Measurements from ENCODE around the gene COL13A1. TPM values are rescaled to one million over a fixed set of nuclear protein-coding genes. Genes with fewer than 3 reads are reported as not detected.

COL13A1 gene
- total RNA-seq, 8 experiments from 2014 or later = 0.27 to 50.6 (median 7.2) TPM

DNA sequence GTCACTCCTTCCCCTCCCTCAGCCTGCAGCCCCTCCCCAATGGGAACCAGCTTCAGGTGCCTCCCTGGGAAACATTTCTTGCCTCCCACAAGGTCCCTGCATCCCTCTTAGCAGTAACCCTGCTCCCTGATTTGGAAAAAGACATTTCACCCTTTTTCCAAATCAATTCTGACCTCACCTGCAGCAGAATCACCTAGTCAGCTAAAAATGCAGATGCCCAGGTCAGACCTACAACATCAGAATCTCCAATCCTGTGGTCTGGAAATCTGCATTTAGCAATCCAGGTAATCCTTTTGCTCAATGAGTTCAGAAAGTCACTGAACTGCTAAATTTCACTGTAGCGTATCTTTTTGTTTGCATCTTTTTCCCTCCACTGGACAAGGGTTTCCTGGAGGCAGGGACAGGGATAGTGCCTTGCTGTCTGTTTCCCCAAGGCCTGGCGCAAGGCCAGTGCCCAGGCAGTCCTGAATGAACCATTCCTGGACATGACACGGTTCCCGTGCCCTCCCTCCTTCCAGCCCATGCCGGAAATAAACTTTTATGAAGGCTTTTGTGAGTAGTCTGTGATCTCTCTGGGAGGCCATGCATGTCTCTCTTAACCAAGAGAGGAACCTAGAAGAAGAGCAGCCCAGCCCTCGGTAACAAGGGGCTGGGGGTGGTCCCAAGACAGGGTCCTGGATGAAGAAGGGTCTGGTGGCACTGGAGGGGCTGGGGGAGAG is 44.0 kb downstream of the COL13A1 start:
- Histone ChIP-seq H3K4me3 (no peak overlapping the region), H3K27ac (peak overlapping the region in 1 of 2 donors; percentile 9), H3K4me1 (replicated peaks in 1 of 2) (peaks cover 48 to 67% of the 10 kb centered on the region in 2 donors)
- 0 to 84% (median 53%) methylated on average over 1 to 5 of the region's 6 CpGs; no CpG with 5 or more reads in 4 of the 10 experiments for WGBS, 10 experiments
- ATAC-seq (replicated peaks in 6 of 8) = peak in 7 of 8 experiments; percentile 9 to 87 (median 67)
- in situ Hi-C loops (cut with MboI; ENCODE audit: low pct_unique_long_range_greater_than_20kb in 2 of 9, low sequenced_read_pairs in 9 of 9, unreplicated experiment in 9 of 9) = no loop called here

DNA sequence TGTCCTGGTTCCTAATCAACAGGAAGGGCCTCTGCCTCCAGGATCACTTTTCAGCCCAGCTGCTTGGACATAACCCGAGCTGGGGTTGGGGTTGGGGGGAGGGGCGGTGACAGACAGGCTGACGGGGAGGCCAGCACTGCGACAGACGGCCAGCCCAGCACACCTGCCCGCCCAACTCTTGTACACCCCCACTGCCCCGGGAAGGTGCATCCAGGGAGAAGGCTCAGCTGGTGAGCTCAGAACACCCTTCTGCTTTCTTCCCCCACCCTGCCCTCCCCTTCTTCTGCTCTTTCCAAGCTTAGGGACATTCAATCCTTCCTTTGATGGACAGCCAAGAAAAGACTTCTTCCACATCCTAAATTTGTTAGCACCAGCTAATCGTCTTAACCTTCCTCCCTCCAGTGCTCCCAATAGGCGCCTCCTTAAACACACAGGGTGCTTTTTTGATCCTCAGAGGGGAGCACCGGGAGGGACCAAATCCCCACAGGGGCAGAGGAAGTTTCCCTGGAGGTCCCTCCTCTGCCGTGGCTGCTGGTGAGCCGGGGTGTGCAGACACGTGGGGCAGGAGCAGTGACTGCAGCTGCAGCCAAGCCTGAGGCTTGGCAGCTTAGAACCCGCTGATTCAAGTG is 44.7 kb downstream of the COL13A1 start:
- in situ Hi-C loops (cut with MboI; ENCODE audit: low pct_unique_long_range_greater_than_20kb in 2 of 9, low sequenced_read_pairs in 9 of 9, unreplicated experiment in 9 of 9) = no loop called here
- peaks cover 41 to 69% of the 10 kb centered on the region in 2 donors for H3K4me1 ChIP-seq (replicated peaks in 1 of 2)
- peak in 6 of 8 experiments; percentile 8 to 51 (median 32) for ATAC-seq (replicated peaks in 6 of 8)
- peak overlapping the region in 1 of 2 donors; percentile 9 for H3K27ac ChIP-seq
- H3K4me3 ChIP-seq = no peak overlapping the region
- WGBS, 10 experiments = 20 to 100% (median 66%) methylated on average over 1 to 3 of the region's 14 CpGs; no CpG with 5 or more reads in 4 of the 10 experiments

DNA sequence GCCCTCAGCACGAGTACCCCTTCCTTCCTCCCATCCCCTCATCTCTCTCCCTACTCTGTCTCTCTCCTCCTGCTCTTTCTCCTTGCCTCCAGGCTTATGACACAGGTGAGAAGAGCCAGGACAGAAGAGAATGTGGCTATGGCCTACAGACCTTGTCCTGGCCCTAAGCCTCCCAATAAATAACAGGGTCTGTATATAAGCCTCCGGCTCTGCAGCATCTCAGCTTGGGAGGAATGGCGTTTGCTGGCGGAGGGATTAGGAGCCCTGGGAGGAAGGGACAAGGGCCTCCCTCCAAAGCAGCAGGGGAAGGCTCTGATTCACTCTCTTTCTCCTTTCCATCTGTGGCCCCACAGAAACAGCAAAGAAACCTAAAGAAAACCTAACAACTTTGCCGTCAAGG is 45.8 kb downstream of the COL13A1 start:
- Histone ChIP-seq H3K4me3 (no peak overlapping the region), H3K4me1 (replicated peaks in 1 of 2) (peaks cover 35 to 64% of the 10 kb centered on the region in 2 donors), H3K27ac (peak overlapping the region in 1 of 2 donors; percentile 37)
- ATAC-seq (replicated peaks in 6 of 8) = peak in 2 of 8 experiments; percentile 24 to 29
- 20 to 90% (median 60%) methylated on average over 1 to 5 of the region's 5 CpGs; no CpG with 5 or more reads in 3 of the 10 experiments for WGBS, 10 experiments
- in situ Hi-C loops (cut with MboI; ENCODE audit: low pct_unique_long_range_greater_than_20kb in 2 of 9, low sequenced_read_pairs in 9 of 9, unreplicated experiment in 9 of 9) = no loop called here

DNA sequence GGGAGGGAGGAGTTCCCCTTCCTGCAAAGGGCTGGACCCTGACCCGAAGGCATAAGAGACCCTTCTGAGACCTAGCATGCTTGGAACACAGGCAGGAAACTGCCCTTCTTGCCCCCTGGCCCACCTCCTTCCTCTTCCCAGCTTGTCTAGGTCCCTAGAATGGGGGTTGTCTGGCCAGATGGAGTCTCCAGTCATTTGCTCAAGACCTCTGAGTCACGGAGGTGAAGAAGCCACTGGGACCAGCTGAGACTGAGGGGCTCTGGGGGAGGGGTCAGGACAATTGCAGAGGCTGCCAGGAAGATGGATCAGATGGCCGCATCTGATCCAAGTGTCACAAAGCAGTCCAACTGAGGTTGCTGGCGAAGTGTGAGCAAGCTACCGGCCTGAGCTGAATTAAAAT is 46.2 kb downstream of the COL13A1 start:
- whole genome bisulfite sequencing, 10 experiments = 0 to 74% (median 18%) methylated on average over 1 to 3 of the region's 5 CpGs; no CpG with 5 or more reads in 4 of the 10 experiments
- peaks cover 35 to 64% of the 10 kb centered on the region in 2 donors for H3K4me1 ChIP-seq (replicated peaks in 1 of 2)
- in situ Hi-C loops (cut with MboI; ENCODE audit: low pct_unique_long_range_greater_than_20kb in 2 of 9, low sequenced_read_pairs in 9 of 9, unreplicated experiment in 9 of 9) = no loop called here

DNA sequence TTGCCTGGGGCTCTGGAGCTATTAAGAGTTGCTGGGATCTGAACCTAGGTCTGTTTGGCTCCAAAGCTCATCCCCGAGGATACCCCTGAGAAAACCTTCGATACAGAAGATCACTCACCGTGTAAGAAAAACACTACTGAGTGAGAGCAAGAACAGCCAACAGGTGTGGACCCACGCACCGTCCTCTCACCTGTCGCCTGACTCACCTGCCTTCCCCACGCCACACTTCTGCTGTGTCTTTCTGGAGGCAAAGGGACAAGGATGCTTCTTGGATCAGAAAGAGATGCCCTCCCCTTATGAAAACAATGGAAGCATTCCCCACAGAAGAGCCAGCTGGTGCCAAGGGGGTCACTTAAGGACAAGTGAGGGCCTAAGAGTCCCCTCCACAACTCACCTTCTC is 46.7 kb downstream of the COL13A1 start:
- Histone ChIP-seq H3K4me3 (no peak overlapping the region), H3K27ac (peak overlapping the region in 1 of 2 donors; percentile 41), H3K4me1 (replicated peaks in 1 of 2) (peaks cover 36 to 69% of the 10 kb centered on the region in 2 donors)
- 50 to 92% (median 85%) methylated on average over 2 to 7 of the region's 7 CpGs; no CpG with 5 or more reads in 3 of the 10 experiments for WGBS, 10 experiments
- ATAC-seq (replicated peaks in 6 of 8) = no peak
- in situ Hi-C loops (cut with MboI; ENCODE audit: low pct_unique_long_range_greater_than_20kb in 2 of 9, low sequenced_read_pairs in 9 of 9, unreplicated experiment in 9 of 9) = no loop called here

More for the DNA sequence above, 46.2 kb downstream of the COL13A1 start:
- H3K27ac ChIP-seq = peak overlapping the region in 1 of 2 donors; percentile 37
- ATAC-seq (replicated peaks in 6 of 8) = peak in 4 of 8 experiments; percentile 19 to 53 (median 39)
- no peak overlapping the region for H3K4me3 ChIP-seq

DNA sequence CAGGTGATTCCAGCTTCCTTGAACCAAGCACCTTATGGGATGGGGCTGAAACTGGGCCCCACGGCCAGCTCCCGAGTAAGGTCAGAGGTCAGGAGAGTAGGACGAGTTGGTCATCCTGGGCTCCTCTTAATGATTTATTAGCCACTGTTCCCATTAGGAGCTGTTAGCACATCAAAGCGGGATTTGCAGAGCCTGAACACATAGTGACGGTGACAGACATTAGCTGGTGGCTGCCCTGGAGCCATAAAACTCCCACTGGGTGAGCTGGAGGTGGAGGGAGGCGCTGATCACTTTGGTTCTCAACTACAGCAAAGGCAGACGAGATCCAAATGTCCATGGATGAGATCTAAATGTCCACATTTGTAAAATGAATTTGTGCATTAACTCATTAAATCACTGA is 48.1 kb downstream of the COL13A1 start:
- in situ Hi-C loops (cut with MboI; ENCODE audit: low pct_unique_long_range_greater_than_20kb in 2 of 9, low sequenced_read_pairs in 9 of 9, unreplicated experiment in 9 of 9) = no loop called here
- ATAC-seq (replicated peaks in 6 of 8) = peak in 3 of 8 experiments; percentile 25 to 66 (median 32)
- 20 to 80% (median 55%) methylated on average over 1 to 6 of the region's 7 CpGs; no CpG with 5 or more reads in 4 of the 10 experiments for WGBS, 10 experiments
- H3K4me1 ChIP-seq (replicated peaks in 1 of 2) = peaks cover 40 to 69% of the 10 kb centered on the region in 2 donors
- no peak overlapping the region for H3K4me3 ChIP-seq
- H3K27ac ChIP-seq = peak overlapping the region in 1 of 2 donors; percentile 18

DNA sequence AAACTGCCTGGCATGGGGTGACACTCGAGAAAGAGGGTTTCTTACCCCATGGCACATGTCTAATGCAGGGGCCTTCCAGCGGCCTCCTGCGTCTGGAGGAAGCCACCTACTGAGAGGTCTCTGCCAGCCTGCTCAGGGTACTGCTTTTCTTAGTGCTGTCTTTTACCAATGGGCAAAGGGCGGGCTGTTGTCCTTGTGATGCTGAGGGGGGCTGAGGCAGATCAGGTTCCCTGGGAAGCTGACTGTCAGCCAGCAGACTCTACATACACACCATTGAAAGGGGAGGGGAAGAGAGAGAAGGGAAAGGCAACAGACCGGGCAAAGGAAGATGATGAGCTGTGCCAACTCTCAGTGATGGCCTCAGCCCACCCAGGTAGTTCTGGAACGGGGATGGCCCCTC is 48.7 kb downstream of the COL13A1 start:
- no peak overlapping the region for H3K27ac ChIP-seq
- no peak overlapping the region for H3K4me3 ChIP-seq
- WGBS, 10 experiments = 0 to 100% (median 40%) methylated on average over 1 of the region's 6 CpGs; no CpG with 5 or more reads in 7 of the 10 experiments
- in situ Hi-C loops (cut with MboI; ENCODE audit: low pct_unique_long_range_greater_than_20kb in 2 of 9, low sequenced_read_pairs in 9 of 9, unreplicated experiment in 9 of 9) = no loop called here
- peaks cover 40 to 69% of the 10 kb centered on the region in 2 donors for H3K4me1 ChIP-seq (replicated peaks in 1 of 2)
- ATAC-seq (replicated peaks in 6 of 8) = no peak

DNA sequence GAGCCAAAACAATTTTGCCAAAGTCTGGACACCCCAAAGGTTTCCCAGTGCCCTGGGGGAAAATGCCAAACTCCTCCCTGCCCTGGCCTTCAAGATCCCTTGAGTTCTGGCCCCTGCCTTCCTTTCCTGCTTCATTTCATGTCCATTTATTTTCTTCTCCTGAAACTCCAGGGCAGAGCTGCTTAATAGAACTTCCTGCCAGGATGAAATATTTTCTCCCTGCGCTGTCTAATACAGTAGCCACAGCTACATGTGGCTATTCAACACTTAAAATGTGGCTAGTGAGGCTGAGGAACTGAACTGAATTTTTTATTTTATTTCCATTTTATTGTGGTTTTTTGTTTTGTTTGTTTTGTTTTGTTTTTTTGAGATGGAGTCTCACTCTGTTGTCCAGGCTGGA is 49.6 kb downstream of the COL13A1 start:
- peak in 1 of 8 experiments; percentile 29 for ATAC-seq (replicated peaks in 6 of 8)
- H3K4me1 ChIP-seq (replicated peaks in 1 of 2) = peaks cover 33 to 60% of the 10 kb centered on the region in 2 donors
- 38 to 100% (median 86%) methylated on average over 1 of the region's 1 CpG; no CpG with 5 or more reads in 3 of the 10 experiments for WGBS, 10 experiments

DNA sequence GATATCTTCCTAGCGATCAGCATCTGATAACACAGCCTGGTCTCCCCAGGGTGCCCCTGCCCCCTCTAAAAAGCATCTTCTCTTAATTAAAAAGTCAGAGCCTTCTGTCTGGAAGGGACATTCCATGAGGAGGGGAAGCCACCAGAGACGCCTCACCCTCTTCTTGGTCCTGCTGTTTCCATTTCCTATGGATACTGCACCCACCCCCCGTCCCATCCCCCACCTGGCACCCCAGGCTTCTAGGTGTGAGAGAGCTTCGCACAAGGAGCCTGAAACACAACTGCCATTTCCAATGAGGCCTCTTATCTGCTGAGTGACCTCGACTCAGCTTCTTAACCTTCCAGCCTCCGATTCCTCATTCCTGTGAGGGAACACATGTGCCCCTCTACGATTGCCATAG is 51.4 kb downstream of the COL13A1 start:
- H3K4me3 ChIP-seq = no peak overlapping the region
- ATAC-seq (replicated peaks in 6 of 8) = no peak
- WGBS, 10 experiments = 44 to 100% (median 83%) methylated on average over 1 to 5 of the region's 7 CpGs; no CpG with 5 or more reads in 2 of the 10 experiments
- in situ Hi-C loops (cut with MboI; ENCODE audit: low pct_unique_long_range_greater_than_20kb in 2 of 9, low sequenced_read_pairs in 9 of 9, unreplicated experiment in 9 of 9) = no loop called here
- H3K4me1 ChIP-seq (replicated peaks in 1 of 2) = peaks cover 26 to 51% of the 10 kb centered on the region in 2 donors
- H3K27ac ChIP-seq = no peak overlapping the region

More for the DNA sequence above, 49.6 kb downstream of the COL13A1 start:
- no peak overlapping the region for H3K27ac ChIP-seq
- in situ Hi-C loops (cut with MboI; ENCODE audit: low pct_unique_long_range_greater_than_20kb in 2 of 9, low sequenced_read_pairs in 9 of 9, unreplicated experiment in 9 of 9) = no loop called here
- no peak overlapping the region for H3K4me3 ChIP-seq

DNA sequence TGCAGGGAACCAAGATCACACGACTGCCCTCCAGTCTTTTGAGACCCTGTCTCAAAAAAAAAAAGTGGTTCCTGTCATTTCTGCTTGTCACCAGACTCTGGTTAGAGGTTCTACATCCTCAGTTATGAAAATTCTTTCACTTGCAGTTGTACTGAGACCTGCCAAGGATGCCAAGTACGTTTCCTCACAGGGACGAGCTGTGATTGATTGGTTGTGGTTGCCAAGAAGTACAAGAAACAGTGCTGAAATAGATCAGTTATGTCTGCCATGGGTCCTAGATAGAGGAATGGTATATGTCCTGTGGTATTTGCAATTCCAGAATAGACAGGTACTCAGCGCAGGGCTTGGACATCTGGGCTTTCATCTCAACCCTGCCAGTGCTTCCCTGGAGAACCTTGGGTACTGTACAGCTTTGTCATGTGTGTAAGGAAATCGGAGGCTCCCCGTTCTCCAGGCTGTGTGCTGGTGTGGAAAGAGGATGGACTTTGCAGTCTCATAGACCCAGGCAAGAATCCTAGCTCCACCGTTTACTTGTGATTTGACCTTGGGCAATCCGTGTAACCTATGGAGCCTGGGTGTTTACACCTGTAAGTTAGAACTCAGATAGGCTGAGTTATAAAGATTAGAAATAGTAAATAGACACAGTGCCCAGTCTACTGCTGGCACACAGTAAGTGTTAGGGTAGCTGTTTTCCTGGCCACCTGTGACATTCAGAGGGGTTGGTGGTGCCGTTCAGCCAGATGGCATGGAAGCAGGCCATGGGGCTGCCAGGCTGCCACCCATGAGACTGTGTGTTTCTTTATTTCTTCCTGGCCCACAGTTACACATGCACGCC is 53.0 kb downstream of the COL13A1 start:
- Histone ChIP-seq H3K27ac (no peak overlapping the region), H3K4me3 (no peak overlapping the region), H3K4me1 (replicated peaks in 1 of 2) (peaks cover 16 to 43% of the 10 kb centered on the region in 2 donors)
- in situ Hi-C loops (cut with MboI; ENCODE audit: low pct_unique_long_range_greater_than_20kb in 2 of 9, low sequenced_read_pairs in 9 of 9, unreplicated experiment in 9 of 9) = no loop called here
- 43 to 88% (median 83%) methylated on average over 2 to 8 of the region's 10 CpGs; no CpG with 5 or more reads in 5 of the 10 experiments for WGBS, 10 experiments
- ATAC-seq (replicated peaks in 6 of 8) = no peak

DNA sequence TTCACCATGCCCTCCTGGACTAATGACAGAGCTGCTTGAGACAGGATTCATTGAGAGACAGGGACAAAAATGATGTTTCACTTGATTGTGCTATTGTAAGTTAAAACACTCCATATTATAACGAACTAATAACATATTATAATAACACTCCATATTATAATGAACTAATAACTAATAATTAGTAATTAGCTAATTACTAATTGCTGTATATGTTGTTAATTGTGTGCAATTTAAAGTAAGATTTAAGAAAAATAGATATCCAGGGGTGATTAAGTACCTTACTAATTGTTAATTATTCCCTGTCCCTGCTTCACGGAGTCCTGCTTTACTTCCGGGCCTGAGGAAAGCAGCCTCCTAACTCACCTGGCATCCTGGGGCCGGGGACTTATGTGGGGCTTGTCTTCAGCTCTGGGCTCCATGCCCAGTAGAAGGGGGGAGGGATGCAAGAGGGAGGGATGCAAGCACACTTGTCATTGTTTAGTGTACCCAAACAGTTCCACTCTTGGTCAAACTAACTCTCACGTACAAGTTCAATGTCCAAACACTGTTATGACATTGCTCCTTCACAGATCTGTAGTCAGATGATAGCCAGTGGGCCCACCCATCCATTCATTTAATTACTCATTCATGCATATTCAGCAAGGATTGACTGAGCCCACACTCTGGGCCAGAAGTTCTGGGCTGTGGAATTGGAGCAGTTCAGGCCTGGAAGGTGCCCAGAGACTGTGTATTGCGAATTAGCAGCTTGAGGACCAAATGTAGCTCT is 53.8 kb downstream of the COL13A1 start:
- WGBS, 10 experiments = 30 to 89% (median 60%) methylated on average over 1 to 6 of the region's 6 CpGs; no CpG with 5 or more reads in 3 of the 10 experiments
- ATAC-seq (replicated peaks in 6 of 8) = peak in 4 of 8 experiments; percentile 32 to 99 (median 98)
- Histone ChIP-seq H3K27ac (no peak overlapping the region), H3K4me3 (no peak overlapping the region), H3K4me1 (replicated peaks in 1 of 2) (peaks cover 18 to 42% of the 10 kb centered on the region in 2 donors)
- in situ Hi-C loops (cut with MboI; ENCODE audit: low pct_unique_long_range_greater_than_20kb in 2 of 9, low sequenced_read_pairs in 9 of 9, unreplicated experiment in 9 of 9) = no loop called here
